ENCODE results near the gene RPL27A. TPM values are rescaled to one million over a fixed set of nuclear protein-coding genes. Genes with fewer than 3 reads are reported as not detected.

The RPL27A gene
- total and polyA plus RNA-seq, 2 donors (not counting 1 experiment from before 2014, with no cell fraction given): 1,035 to 1,114 TPM

GRCh38 chr11:8711895-8712442, 29.4 kb downstream of the RPL27A start:
- Histone ChIP-seq H3K9ac (ENCODE audit: insufficient read depth, low read length) (no peak overlapping the region), H3K79me2 (ENCODE audit: control insufficient read depth, insufficient read depth, low read length) (no peaks in the 10 kb centered on the region), H3K27ac (ENCODE audit: insufficient read depth, low read length) (no peak overlapping the region), H3K4me1 (ENCODE audit: control insufficient read depth, extremely low read depth, insufficient read depth, low read length) (peaks cover 11% of the 10 kb centered on the region), H3K4me3 (replicated peaks in 1 of 4; ENCODE audit: control extremely low read depth in 1 of 4, insufficient read depth in 1 of 4, low read depth in 3 of 4, low read length in 4 of 4) (no peak overlapping the region), H2AFZ (ENCODE audit: low read length) (no peak overlapping the region), H3K9me3 (ENCODE audit: control insufficient read depth, insufficient read depth, low read depth, low read length) (no peaks in the 10 kb centered on the region), H3K27me3 (ENCODE audit: control insufficient read depth, insufficient read depth, low read length) (no peaks in the 10 kb centered on the region), H4K20me1 (ENCODE audit: control insufficient read depth, extremely low read depth, insufficient read depth, low read length) (no peaks in the 10 kb centered on the region), H3K36me3 (ENCODE audit: control insufficient read depth, insufficient read depth, low read length) (peaks cover 18% of the 10 kb centered on the region), H3K4me2 (ENCODE audit: extremely low read depth, insufficient read depth, low read length) (no peak overlapping the region)
- no peak for DNase-seq (ENCODE audit: low read depth in 2 of 2)
- TF ChIP-seq EZH2 (IDR thresholded peaks at IDR 0.05; ENCODE audit: low read length, missing control alignments): no peak
- TF ChIP-seq, protein P1, sequence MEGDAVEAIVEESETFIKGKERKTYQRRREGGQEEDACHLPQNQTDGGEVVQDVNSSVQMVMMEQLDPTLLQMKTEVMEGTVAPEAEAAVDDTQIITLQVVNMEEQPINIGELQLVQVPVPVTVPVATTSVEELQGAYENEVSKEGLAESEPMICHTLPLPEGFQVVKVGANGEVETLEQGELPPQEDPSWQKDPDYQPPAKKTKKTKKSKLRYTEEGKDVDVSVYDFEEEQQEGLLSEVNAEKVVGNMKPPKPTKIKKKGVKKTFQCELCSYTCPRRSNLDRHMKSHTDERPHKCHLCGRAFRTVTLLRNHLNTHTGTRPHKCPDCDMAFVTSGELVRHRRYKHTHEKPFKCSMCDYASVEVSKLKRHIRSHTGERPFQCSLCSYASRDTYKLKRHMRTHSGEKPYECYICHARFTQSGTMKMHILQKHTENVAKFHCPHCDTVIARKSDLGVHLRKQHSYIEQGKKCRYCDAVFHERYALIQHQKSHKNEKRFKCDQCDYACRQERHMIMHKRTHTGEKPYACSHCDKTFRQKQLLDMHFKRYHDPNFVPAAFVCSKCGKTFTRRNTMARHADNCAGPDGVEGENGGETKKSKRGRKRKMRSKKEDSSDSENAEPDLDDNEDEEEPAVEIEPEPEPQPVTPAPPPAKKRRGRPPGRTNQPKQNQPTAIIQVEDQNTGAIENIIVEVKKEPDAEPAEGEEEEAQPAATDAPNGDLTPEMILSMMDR (conservative IDR thresholded peaks at IDR 0.05 in 1 of 2, IDR thresholded peaks at IDR 0.05 in 1 of 2; ENCODE audit: low read depth in 1 of 2, low read length in 2 of 2): no peak

- TF ChIP-seq EZH2 (IDR thresholded peaks at IDR 0.05; ENCODE audit: low read length, missing control alignments): no peak
- TF ChIP-seq, protein P1 (conservative IDR thresholded peaks at IDR 0.05 in 1 of 2, IDR thresholded peaks at IDR 0.05 in 1 of 2; ENCODE audit: low read depth in 1 of 2, low read length in 2 of 2): no peak
- no peaks in the 10 kb centered on the region for H3K27me3 ChIP-seq (ENCODE audit: control insufficient read depth, insufficient read depth, low read length)
- no peak overlapping the region for H3K9ac ChIP-seq (ENCODE audit: insufficient read depth, low read length)
- H3K4me1 ChIP-seq (ENCODE audit: control insufficient read depth, extremely low read depth, insufficient read depth, low read length): peaks cover 16% of the 10 kb centered on the region
- H4K20me1 ChIP-seq (ENCODE audit: control insufficient read depth, extremely low read depth, insufficient read depth, low read length): no peaks in the 10 kb centered on the region
- peaks cover 16% of the 10 kb centered on the region for H3K36me3 ChIP-seq (ENCODE audit: control insufficient read depth, insufficient read depth, low read length)
- H3K79me2 ChIP-seq (ENCODE audit: control insufficient read depth, insufficient read depth, low read length): no peaks in the 10 kb centered on the region
- no peaks in the 10 kb centered on the region for H3K9me3 ChIP-seq (ENCODE audit: control insufficient read depth, insufficient read depth, low read depth, low read length)
- DNase-seq (ENCODE audit: low read depth in 2 of 2): no peak
- H3K4me2 ChIP-seq (ENCODE audit: extremely low read depth, insufficient read depth, low read length): no peak overlapping the region
- H3K4me3 ChIP-seq (replicated peaks in 1 of 4; ENCODE audit: control extremely low read depth in 1 of 4, insufficient read depth in 1 of 4, low read depth in 3 of 4, low read length in 4 of 4): no peak overlapping the region
- no peak overlapping the region for H3K27ac ChIP-seq (ENCODE audit: insufficient read depth, low read length)
- H2AFZ ChIP-seq (ENCODE audit: low read length): no peak overlapping the region
These were observed 29.9 kb downstream of the RPL27A start for GRCh38 chr11:8712506-8712905.

DNA sequence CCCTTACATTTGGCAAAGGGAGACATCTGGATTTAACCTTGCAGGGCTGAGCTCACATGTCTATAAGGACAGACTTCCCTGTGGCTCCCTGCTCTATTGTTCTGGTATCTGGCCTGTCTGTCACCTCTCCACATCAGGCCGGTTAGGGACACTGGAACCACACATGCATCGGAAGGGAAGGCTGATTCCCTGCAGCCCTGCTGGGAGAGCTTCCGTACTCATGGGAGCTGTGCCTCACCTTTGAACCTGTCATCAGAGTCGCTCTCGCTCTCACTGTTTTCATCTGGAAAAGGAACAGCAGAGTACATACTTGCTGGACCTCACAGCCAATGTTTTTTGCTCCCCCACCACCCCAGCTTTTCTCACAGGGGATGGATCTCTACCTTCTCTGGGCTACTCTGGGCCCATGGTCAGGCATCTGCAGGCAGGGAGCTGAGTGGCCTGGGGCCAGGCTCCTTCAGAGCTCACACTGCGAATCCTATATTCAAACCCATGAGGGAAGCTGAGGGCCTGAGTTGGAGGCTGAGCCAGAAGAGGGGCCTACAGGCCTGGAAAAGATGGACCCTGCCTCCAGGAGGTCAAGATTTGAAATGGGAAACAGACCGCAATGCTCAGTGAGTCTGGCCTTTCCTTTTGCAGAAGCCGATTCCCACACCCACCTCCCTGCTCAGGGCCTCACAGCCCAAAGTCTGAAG, 31.3 kb downstream of the RPL27A start:
- no peak overlapping the region for H3K4me2 ChIP-seq (ENCODE audit: extremely low read depth, insufficient read depth, low read length)
- H3K79me2 ChIP-seq (ENCODE audit: control insufficient read depth, insufficient read depth, low read length): no peaks in the 10 kb centered on the region
- TF ChIP-seq EZH2 (IDR thresholded peaks at IDR 0.05; ENCODE audit: low read length, missing control alignments): no peak
- TF ChIP-seq, protein P1 (conservative IDR thresholded peaks at IDR 0.05 in 1 of 2, IDR thresholded peaks at IDR 0.05 in 1 of 2; ENCODE audit: low read depth in 1 of 2, low read length in 2 of 2): no peak
- no peak overlapping the region for H3K9ac ChIP-seq (ENCODE audit: insufficient read depth, low read length)
- H3K4me3 ChIP-seq (replicated peaks in 1 of 4; ENCODE audit: control extremely low read depth in 1 of 4, insufficient read depth in 1 of 4, low read depth in 3 of 4, low read length in 4 of 4): no peak overlapping the region
- no peaks in the 10 kb centered on the region for H3K9me3 ChIP-seq (ENCODE audit: control insufficient read depth, insufficient read depth, low read depth, low read length)
- H3K27me3 ChIP-seq (ENCODE audit: control insufficient read depth, insufficient read depth, low read length): no peaks in the 10 kb centered on the region
- no peaks in the 10 kb centered on the region for H4K20me1 ChIP-seq (ENCODE audit: control insufficient read depth, extremely low read depth, insufficient read depth, low read length)
- H2AFZ ChIP-seq (ENCODE audit: low read length): no peak overlapping the region
- H3K4me1 ChIP-seq (ENCODE audit: control insufficient read depth, extremely low read depth, insufficient read depth, low read length): peaks cover 26% of the 10 kb centered on the region
- no peak overlapping the region for H3K27ac ChIP-seq (ENCODE audit: insufficient read depth, low read length)
- H3K36me3 ChIP-seq (ENCODE audit: control insufficient read depth, insufficient read depth, low read length): peaks cover 10% of the 10 kb centered on the region
- no peak for DNase-seq (ENCODE audit: low read depth in 2 of 2)

All from fibroblast of lung (primary cell).